GM12892 (cell line): Measurements from ENCODE around the gene TMPRSS9.

Experiments
- POLR2A ChIP-seq: IDR thresholded peaks from 2 replicates; pipeline ENCODE4 v1.6.1; 2011; ENCODE audit warnings: low read depth, low read length, control low read depth
- POLR2AphosphoS5 ChIP-seq: IDR thresholded peaks from 2 replicates; pipeline ENCODE4 v1.6.1; 2011; ENCODE audit warnings: low read depth, low read length, control low read depth
- TAF1 ChIP-seq: IDR thresholded peaks from 2 replicates; pipeline ENCODE4 v1.6.1; 2011; ENCODE audit warnings: low read depth, mild to moderate bottlenecking, control low read depth, low read length, borderline replicate concordance

- TF ChIP-seq TAF1 (no peak), POLR2A (no peak), POLR2AphosphoS5 (no peak)
These were observed 6.7 kb upstream of the TMPRSS9 start for GRCh38 chr19:2353159-2353886.
